Adrenal gland (tissue), 5 donors: Measurements from ENCODE around the gene ADISSP.

Source experiments
- CTCF ChIP-seq, 6 experiments: fragments of 450-650 bp in 4 of 6; fragments of 200-600 bp in 2 of 6; sonication (generic) in 1 of 6; IDR thresholded peaks; 1 replicate in 5 of 6; 2 replicates in 1 of 6; pipeline versions ENCODE4 v1.5.1 to v1.8.0; 2016 to 2021; ENCODE audit warnings: antibody characterized with exemption in 6 of 6, mild to moderate bottlenecking in 2 of 6, moderate library complexity in 1 of 6
- POLR2A ChIP-seq, 2 donors: fragments of 450-650 bp; IDR thresholded peaks; one replicate each; pipeline ENCODE4 v1.6.1; 2017; ENCODE audit warnings: antibody characterized with exemption in 2 of 2, mild to moderate bottlenecking in 2 of 2, moderate library complexity in 1 of 2
- donor health status: DM: no; HTN: no; CAD: no.

GRCh38 chr20:3716195-3716834 lies 51.2 kb downstream of the ADISSP start:
- TF ChIP-seq CTCF (IDR thresholded peaks at IDR 0.05), result peak; percentile 40 to 66 (median 60)
- no peak for TF ChIP-seq POLR2A (IDR thresholded peaks at IDR 0.05)
